ENCODE data around the gene MBD6. TPM values are rescaled to one million over a fixed set of nuclear protein-coding genes. Genes with fewer than 3 reads are reported as not detected.

Gene MBD6
- polyA plus RNA-seq, 3 donors = 2.4 to 47.7 (median 2.6) TPM

DNA sequence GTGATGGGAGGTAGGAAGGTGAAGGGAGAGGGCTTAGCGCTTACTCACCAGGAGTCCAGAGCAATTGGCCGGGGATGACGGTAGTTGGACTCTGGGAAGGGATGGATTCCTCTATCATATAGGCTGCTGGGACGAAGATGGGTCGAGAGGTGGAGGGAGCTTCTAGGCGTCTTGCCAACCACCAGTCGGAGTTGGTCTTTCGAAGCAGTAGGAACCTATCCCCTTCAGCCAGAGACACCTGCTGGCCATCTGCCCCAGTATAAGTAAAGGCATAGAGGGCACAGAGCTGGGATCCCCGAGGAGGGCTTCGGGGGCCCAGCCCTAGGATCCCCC is 43.6 kb upstream of the MBD6 start:
- TF ChIP-seq, protein P1, sequence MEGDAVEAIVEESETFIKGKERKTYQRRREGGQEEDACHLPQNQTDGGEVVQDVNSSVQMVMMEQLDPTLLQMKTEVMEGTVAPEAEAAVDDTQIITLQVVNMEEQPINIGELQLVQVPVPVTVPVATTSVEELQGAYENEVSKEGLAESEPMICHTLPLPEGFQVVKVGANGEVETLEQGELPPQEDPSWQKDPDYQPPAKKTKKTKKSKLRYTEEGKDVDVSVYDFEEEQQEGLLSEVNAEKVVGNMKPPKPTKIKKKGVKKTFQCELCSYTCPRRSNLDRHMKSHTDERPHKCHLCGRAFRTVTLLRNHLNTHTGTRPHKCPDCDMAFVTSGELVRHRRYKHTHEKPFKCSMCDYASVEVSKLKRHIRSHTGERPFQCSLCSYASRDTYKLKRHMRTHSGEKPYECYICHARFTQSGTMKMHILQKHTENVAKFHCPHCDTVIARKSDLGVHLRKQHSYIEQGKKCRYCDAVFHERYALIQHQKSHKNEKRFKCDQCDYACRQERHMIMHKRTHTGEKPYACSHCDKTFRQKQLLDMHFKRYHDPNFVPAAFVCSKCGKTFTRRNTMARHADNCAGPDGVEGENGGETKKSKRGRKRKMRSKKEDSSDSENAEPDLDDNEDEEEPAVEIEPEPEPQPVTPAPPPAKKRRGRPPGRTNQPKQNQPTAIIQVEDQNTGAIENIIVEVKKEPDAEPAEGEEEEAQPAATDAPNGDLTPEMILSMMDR (IDR thresholded peaks at IDR 0.05) = no peak
- Mint-ChIP-seq H3K9me3 (peaks cover 0 to 1% (median 0%) of the 10 kb centered on the region in 7 donors), H3K36me3 (peaks cover 20 to 33% of the 10 kb centered on the region in 2 donors), H3K27ac (peak overlapping the region; percentile 86 to 97 (median 96)), H3K4me3 (peak overlapping the region; percentile 97 to 99), H3K4me1 (peaks cover 60% of the 10 kb centered on the region), H3K27me3 (ENCODE audit: low read depth in 3 of 3) (peaks cover 0 to 2% (median 0%) of the 10 kb centered on the region in 3 donors)
- H3K36me3 ChIP-seq (replicated peaks in 1 of 2; ENCODE audit: control insufficient read depth in 1 of 2, insufficient read depth in 2 of 2, low read length in 2 of 2) = peaks cover 12 to 17% of the 10 kb centered on the region in 2 donors
- intact Hi-C loops (cut with micrococcal nuclease) = loop anchor here (5.0 to 10.0 kb wide), 4 partner anchors 43 to 146 kb away; partner anchors contain the start of genes DCTN2 (in 2 of the 2), DDIT3 (in 1 of the 2) and MBD6 (in 1 of the 2)
- peaks cover 65% of the 10 kb centered on the region for H3K79me2 ChIP-seq (ENCODE audit: insufficient read depth, low read length)
- 84% methylated on average over 5 of the region's 10 CpGs for WGBS (ENCODE audit: insufficient coverage)
- peak overlapping the region; percentile 72 for H2AFZ ChIP-seq (ENCODE audit: insufficient read depth, low read depth, low read length, poor library complexity, severe bottlenecking)
- peak overlapping the region; percentile 89 for H3K4me2 ChIP-seq (replicated peaks; ENCODE audit: extremely low read depth, low read length, poor library complexity, severe bottlenecking)
- peak overlapping the region; percentile 83 for H3K9ac ChIP-seq (ENCODE audit: insufficient read depth, low read length, poor library complexity, severe bottlenecking)
- peak overlapping the region; percentile 62 to 83 for H3K27ac ChIP-seq (ENCODE audit: low read depth in 1 of 2, low read length in 2 of 2)
- no peak for DNase-seq
- H3K9me3 ChIP-seq (replicated peaks in 1 of 2; ENCODE audit: control insufficient read depth in 1 of 2, insufficient read depth in 1 of 2, low read length in 2 of 2) = no peaks in the 10 kb centered on the region
- no peaks in the 10 kb centered on the region for H3K27me3 ChIP-seq (ENCODE audit: control insufficient read depth in 2 of 2, insufficient read depth in 2 of 2, low read length in 2 of 2)
- H4K20me1 ChIP-seq (ENCODE audit: insufficient read depth, low read length) = peaks cover 26% of the 10 kb centered on the region
- peaks cover 47 to 65% of the 10 kb centered on the region in 2 donors for H3K4me1 ChIP-seq (ENCODE audit: control insufficient read depth in 1 of 2, insufficient read depth in 2 of 2, low read length in 2 of 2)
- peak overlapping the region in 1 of 3 experiments; percentile 100 for H3K4me3 ChIP-seq (replicated peaks in 1 of 3; ENCODE audit: low read depth in 2 of 3, low read length in 3 of 3)

DNA sequence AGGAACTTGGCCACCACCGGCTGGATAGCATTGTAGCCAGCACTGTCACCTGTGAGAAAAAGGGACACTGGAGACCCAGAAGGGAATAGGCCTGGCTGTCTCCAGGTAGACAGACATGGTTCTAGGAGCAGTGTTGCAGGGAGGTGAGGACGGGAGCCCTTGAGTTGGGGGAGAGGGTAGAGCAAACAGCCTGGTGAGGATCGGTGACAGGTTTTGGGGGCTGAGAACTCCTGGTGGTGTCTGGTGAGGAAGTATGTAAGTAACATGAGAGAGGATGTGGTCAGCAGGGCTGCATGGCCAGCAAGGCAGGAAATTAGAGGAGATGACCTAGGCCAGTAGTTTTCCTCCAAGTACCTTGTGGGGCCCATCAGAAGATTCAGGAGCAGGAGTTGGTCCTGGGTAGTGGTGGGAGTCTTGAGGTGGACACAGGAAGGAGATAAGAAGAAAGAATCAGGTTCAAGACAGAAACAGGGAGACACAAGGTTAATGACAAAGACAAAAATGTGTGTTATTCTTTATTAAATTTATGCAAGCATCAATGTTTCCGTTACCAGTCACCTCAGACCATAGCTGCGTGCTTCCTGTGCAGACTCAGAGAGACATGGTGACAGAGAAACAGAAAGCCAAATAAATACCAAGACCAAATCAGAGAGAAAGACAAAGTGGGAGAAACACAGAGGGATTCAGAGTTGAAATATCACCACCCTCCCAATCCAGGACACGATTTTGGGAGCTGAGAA is 43.1 kb upstream of the MBD6 start, which contains the start of gene ARHGAP9:
ARHGAP9 (minus strand) TSS at position 491 of the 740 bp plus-strand sequence; CDS start at position 31, 460 bp downstream.
- Mint-ChIP-seq H3K27me3 (ENCODE audit: low read depth in 3 of 3) (peaks cover 0 to 2% (median 0%) of the 10 kb centered on the region in 3 donors), H3K9me3 (no peaks in the 10 kb centered on the region), H3K4me1 (peaks cover 55% of the 10 kb centered on the region), H3K4me3 (peak within 1 kb of the TSS; percentile 97 to 99), H3K36me3 (peaks cover 14 to 28% of the 10 kb centered on the region in 2 donors), H3K27ac (peak within 1 kb of the TSS; percentile 86 to 97 (median 96))
- DNase-seq = peak in 2 of 3 donors; percentile 47
- TF ChIP-seq, protein P1 (IDR thresholded peaks at IDR 0.05) = no peak
- H3K9me3 ChIP-seq (replicated peaks in 1 of 2; ENCODE audit: control insufficient read depth in 1 of 2, insufficient read depth in 1 of 2, low read length in 2 of 2) = no peaks in the 10 kb centered on the region
- H3K4me3 ChIP-seq (replicated peaks in 1 of 3; ENCODE audit: low read depth in 2 of 3, low read length in 3 of 3) = peak within 1 kb of the TSS in 2 of 3 experiments; percentile 2 to 100
- peaks cover 7 to 12% of the 10 kb centered on the region in 2 donors for H3K36me3 ChIP-seq (replicated peaks in 1 of 2; ENCODE audit: control insufficient read depth in 1 of 2, insufficient read depth in 2 of 2, low read length in 2 of 2)
- no peaks in the 10 kb centered on the region for H3K27me3 ChIP-seq (ENCODE audit: control insufficient read depth in 2 of 2, insufficient read depth in 2 of 2, low read length in 2 of 2)
- peak within 1 kb of the TSS; percentile 72 for H2AFZ ChIP-seq (ENCODE audit: insufficient read depth, low read depth, low read length, poor library complexity, severe bottlenecking)
- intact Hi-C loops (cut with micrococcal nuclease) = loop anchor here (5.0 to 10.0 kb wide), 4 partner anchors 43 to 145 kb away; partner anchors contain the start of genes DCTN2 (in 2 of the 2), DDIT3 (in 1 of the 2) and MBD6 (in 1 of the 2)
- H3K79me2 ChIP-seq (ENCODE audit: insufficient read depth, low read length) = peaks cover 59% of the 10 kb centered on the region
- 41% methylated on average over 3 of the region's 6 CpGs for WGBS (ENCODE audit: insufficient coverage)
- peak within 1 kb of the TSS; percentile 83 for H3K9ac ChIP-seq (ENCODE audit: insufficient read depth, low read length, poor library complexity, severe bottlenecking)
- H3K4me2 ChIP-seq (replicated peaks; ENCODE audit: extremely low read depth, low read length, poor library complexity, severe bottlenecking) = peak within 1 kb of the TSS; percentile 89
- peak within 1 kb of the TSS; percentile 62 to 83 for H3K27ac ChIP-seq (ENCODE audit: low read depth in 1 of 2, low read length in 2 of 2)
- peaks cover 42 to 60% of the 10 kb centered on the region in 2 donors for H3K4me1 ChIP-seq (ENCODE audit: control insufficient read depth in 1 of 2, insufficient read depth in 2 of 2, low read length in 2 of 2)
- H4K20me1 ChIP-seq (ENCODE audit: insufficient read depth, low read length) = peaks cover 20% of the 10 kb centered on the region

Data from CD14-positive monocyte (primary cell).